ENCODE measurements around the gene CCDC148. TPM values are rescaled to one million over a fixed set of nuclear protein-coding genes. Genes with fewer than 3 reads are reported as not detected.

CCDC148 gene
- total and polyA plus RNA-seq, 4 donors, result 0.02 to 0.42 (median 0.31) TPM

DNA sequence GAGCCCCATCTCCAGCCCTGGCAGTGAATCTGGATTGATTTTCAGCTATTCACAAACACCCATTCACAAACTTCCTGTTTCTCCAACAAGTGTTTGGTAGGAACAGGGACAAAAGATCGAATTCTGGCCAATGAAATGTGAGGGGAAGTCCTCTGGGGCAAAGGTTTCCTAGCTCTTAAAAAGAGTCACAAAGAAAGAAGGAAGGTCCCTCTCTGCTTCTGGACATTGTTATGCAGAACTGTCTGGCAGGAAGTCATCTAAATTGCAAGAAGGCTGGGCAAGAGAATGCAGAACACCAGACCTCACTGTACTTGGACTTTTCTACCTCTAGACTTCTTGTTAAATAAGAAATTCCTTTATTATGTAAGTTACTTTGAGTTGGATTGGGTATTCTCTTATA, 137.3 kb downstream of the CCDC148 start:
- Histone ChIP-seq H3K27ac (ENCODE audit: low read depth in 1 of 2, low read length in 2 of 2) (no peak overlapping the region), H3K4me1 (ENCODE audit: control insufficient read depth in 4 of 4, insufficient read depth in 4 of 4, low read length in 3 of 4) (no peaks in the 10 kb centered on the region), H3K4me3 (ENCODE audit: low read depth in 1 of 3, low read length in 3 of 3) (no peak overlapping the region), H3K9me3 (ENCODE audit: control insufficient read depth in 4 of 4, low read length in 3 of 4) (no peaks in the 10 kb centered on the region), H3K27me3 (ENCODE audit: control insufficient read depth in 4 of 4, insufficient read depth in 4 of 4, low read length in 3 of 4) (no peaks in the 10 kb centered on the region), H3K36me3 (ENCODE audit: control insufficient read depth in 4 of 4, insufficient read depth in 3 of 4, low read depth in 1 of 4, low read length in 3 of 4) (no peaks in the 10 kb centered on the region), H3K9ac (ENCODE audit: low read depth in 1 of 2, low read length in 2 of 2) (no peak overlapping the region)
- WGBS, result 50% methylated on average over 1 of the region's 1 CpG
- DNase-seq (ENCODE audit: low spot score), result no peak
- TF ChIP-seq EGR1 (IDR thresholded peaks at IDR 0.05; ENCODE audit: low read depth in 2 of 2) (no peak), FOXA2 (IDR thresholded peaks at IDR 0.05) (no peak), HNF4A (conservative IDR thresholded peaks at IDR 0.05) (no peak), RAD21 (IDR thresholded peaks at IDR 0.05) (no peak), RXRA (IDR thresholded peaks at IDR 0.05) (no peak), JUND (IDR thresholded peaks at IDR 0.05) (no peak), TAF1 (conservative IDR thresholded peaks at IDR 0.05) (no peak), NR2F2 (IDR thresholded peaks at IDR 0.05) (no peak)
- TF ChIP-seq, protein P1, sequence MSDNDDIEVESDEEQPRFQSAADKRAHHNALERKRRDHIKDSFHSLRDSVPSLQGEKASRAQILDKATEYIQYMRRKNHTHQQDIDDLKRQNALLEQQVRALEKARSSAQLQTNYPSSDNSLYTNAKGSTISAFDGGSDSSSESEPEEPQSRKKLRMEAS (IDR thresholded peaks at IDR 0.05), result no peak
- TF ChIP-seq, protein P2, sequence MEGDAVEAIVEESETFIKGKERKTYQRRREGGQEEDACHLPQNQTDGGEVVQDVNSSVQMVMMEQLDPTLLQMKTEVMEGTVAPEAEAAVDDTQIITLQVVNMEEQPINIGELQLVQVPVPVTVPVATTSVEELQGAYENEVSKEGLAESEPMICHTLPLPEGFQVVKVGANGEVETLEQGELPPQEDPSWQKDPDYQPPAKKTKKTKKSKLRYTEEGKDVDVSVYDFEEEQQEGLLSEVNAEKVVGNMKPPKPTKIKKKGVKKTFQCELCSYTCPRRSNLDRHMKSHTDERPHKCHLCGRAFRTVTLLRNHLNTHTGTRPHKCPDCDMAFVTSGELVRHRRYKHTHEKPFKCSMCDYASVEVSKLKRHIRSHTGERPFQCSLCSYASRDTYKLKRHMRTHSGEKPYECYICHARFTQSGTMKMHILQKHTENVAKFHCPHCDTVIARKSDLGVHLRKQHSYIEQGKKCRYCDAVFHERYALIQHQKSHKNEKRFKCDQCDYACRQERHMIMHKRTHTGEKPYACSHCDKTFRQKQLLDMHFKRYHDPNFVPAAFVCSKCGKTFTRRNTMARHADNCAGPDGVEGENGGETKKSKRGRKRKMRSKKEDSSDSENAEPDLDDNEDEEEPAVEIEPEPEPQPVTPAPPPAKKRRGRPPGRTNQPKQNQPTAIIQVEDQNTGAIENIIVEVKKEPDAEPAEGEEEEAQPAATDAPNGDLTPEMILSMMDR (IDR thresholded peaks at IDR 0.05; ENCODE audit: low read depth, low read length, missing input control), result no peak
- TF ChIP-seq, protein P3, sequence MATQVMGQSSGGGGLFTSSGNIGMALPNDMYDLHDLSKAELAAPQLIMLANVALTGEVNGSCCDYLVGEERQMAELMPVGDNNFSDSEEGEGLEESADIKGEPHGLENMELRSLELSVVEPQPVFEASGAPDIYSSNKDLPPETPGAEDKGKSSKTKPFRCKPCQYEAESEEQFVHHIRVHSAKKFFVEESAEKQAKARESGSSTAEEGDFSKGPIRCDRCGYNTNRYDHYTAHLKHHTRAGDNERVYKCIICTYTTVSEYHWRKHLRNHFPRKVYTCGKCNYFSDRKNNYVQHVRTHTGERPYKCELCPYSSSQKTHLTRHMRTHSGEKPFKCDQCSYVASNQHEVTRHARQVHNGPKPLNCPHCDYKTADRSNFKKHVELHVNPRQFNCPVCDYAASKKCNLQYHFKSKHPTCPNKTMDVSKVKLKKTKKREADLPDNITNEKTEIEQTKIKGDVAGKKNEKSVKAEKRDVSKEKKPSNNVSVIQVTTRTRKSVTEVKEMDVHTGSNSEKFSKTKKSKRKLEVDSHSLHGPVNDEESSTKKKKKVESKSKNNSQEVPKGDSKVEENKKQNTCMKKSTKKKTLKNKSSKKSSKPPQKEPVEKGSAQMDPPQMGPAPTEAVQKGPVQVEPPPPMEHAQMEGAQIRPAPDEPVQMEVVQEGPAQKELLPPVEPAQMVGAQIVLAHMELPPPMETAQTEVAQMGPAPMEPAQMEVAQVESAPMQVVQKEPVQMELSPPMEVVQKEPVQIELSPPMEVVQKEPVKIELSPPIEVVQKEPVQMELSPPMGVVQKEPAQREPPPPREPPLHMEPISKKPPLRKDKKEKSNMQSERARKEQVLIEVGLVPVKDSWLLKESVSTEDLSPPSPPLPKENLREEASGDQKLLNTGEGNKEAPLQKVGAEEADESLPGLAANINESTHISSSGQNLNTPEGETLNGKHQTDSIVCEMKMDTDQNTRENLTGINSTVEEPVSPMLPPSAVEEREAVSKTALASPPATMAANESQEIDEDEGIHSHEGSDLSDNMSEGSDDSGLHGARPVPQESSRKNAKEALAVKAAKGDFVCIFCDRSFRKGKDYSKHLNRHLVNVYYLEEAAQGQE (IDR thresholded peaks at IDR 0.05), result no peak

GRCh38 chr2:158317642-158318041, 138.9 kb downstream of the CCDC148 start:
- H3K9ac ChIP-seq (ENCODE audit: low read depth in 1 of 2, low read length in 2 of 2), result no peak overlapping the region
- no peak overlapping the region for H3K4me3 ChIP-seq (ENCODE audit: low read depth in 1 of 3, low read length in 3 of 3)
- DNase-seq (ENCODE audit: low spot score), result no peak
- no peaks in the 10 kb centered on the region for H3K27me3 ChIP-seq (ENCODE audit: control insufficient read depth in 4 of 4, insufficient read depth in 4 of 4, low read length in 3 of 4)
- no peak overlapping the region for H3K27ac ChIP-seq (ENCODE audit: low read depth in 1 of 2, low read length in 2 of 2)
- no peaks in the 10 kb centered on the region for H3K4me1 ChIP-seq (ENCODE audit: control insufficient read depth in 4 of 4, insufficient read depth in 4 of 4, low read length in 3 of 4)
- WGBS, result 92% methylated on average over 2 of the region's 2 CpGs
- H3K9me3 ChIP-seq (ENCODE audit: control insufficient read depth in 4 of 4, low read length in 3 of 4), result no peaks in the 10 kb centered on the region
- H3K36me3 ChIP-seq (ENCODE audit: control insufficient read depth in 4 of 4, insufficient read depth in 3 of 4, low read depth in 1 of 4, low read length in 3 of 4), result no peaks in the 10 kb centered on the region
- TF ChIP-seq SP1 (IDR thresholded peaks at IDR 0.05), result no peak
- TF ChIP-seq RAD21 (IDR thresholded peaks at IDR 0.05), result no peak
- no peak for TF ChIP-seq YY1 (IDR thresholded peaks at IDR 0.05)
- TF ChIP-seq TAF1 (conservative IDR thresholded peaks at IDR 0.05), result no peak
- no peak for TF ChIP-seq NR2F2 (IDR thresholded peaks at IDR 0.05)
- TF ChIP-seq GABPA (IDR thresholded peaks at IDR 0.05 in 1 of 2, conservative IDR thresholded peaks at IDR 0.05 in 1 of 2), result no peak
- no peak for TF ChIP-seq RXRA (IDR thresholded peaks at IDR 0.05)
- TF ChIP-seq HNF4A (conservative IDR thresholded peaks at IDR 0.05), result no peak
- TF ChIP-seq, protein P4, sequence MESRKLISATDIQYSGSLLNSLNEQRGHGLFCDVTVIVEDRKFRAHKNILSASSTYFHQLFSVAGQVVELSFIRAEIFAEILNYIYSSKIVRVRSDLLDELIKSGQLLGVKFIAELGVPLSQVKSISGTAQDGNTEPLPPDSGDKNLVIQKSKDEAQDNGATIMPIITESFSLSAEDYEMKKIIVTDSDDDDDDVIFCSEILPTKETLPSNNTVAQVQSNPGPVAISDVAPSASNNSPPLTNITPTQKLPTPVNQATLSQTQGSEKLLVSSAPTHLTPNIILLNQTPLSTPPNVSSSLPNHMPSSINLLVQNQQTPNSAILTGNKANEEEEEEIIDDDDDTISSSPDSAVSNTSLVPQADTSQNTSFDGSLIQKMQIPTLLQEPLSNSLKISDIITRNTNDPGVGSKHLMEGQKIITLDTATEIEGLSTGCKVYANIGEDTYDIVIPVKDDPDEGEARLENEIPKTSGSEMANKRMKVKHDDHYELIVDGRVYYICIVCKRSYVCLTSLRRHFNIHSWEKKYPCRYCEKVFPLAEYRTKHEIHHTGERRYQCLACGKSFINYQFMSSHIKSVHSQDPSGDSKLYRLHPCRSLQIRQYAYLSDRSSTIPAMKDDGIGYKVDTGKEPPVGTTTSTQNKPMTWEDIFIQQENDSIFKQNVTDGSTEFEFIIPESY (IDR thresholded peaks at IDR 0.05), result no peak
- TF ChIP-seq ATF3 (IDR thresholded peaks at IDR 0.05), result no peak
- TF ChIP-seq FOXA1 (IDR thresholded peaks at IDR 0.05), result no peak
- TF ChIP-seq, protein P3 (IDR thresholded peaks at IDR 0.05), result no peak
- no peak for TF ChIP-seq JUND (IDR thresholded peaks at IDR 0.05)
- no peak for TF ChIP-seq EGR1 (IDR thresholded peaks at IDR 0.05; ENCODE audit: low read depth in 2 of 2)
- TF ChIP-seq HNF4G (IDR thresholded peaks at IDR 0.05), result no peak
- TF ChIP-seq, protein P2 (IDR thresholded peaks at IDR 0.05; ENCODE audit: low read depth, low read length, missing input control), result no peak
- TF ChIP-seq, protein P1 (IDR thresholded peaks at IDR 0.05), result no peak
